OCI-LY7 (cell line): ENCODE data around the gene SCN1B. TPM values are rescaled to one million over a fixed set of nuclear protein-coding genes. Genes with fewer than 3 reads are reported as not detected.
"Not testable (repeated sequence)": the region's sequence is repeated elsewhere in the genome, so short reads cannot be mapped to it uniquely, and the experiment has no call there.

Experiments
- BruUV-seq: library from RNA; stranded (reverse); fragments of 400-500 nt; replicated peaks from 2 replicates; lab custom pipeline; 2021; lab: Mats Ljungman, UMichigan
- CTCF ChIA-PET: fragments of 300-600 bp; sonication (Branson Sonifier 250); formaldehyde crosslinking; loops from one replicate; lab custom pipeline; 2022; ENCODE audit warnings: antibody characterized with exemption; ENCODE audit not compliant: unreplicated experiment; lab: Charles Lee
- POLR2A ChIA-PET: fragments of 300-600 bp; sonication (Branson Sonifier 250); formaldehyde crosslinking; loops from one replicate; lab custom pipeline; 2022; ENCODE audit warnings: antibody characterized with exemption; lab: Charles Lee
- DNase-seq: peaks from one replicate; pipeline ENCODE4 v3.0.0-alpha.2; 2015; ENCODE audit warnings: low spot score
- H2AFZ ChIP-seq: fragments of 200-600 bp; sonication (generic), shearing (Covaris generic); 2 replicates; pipeline ENCODE4 v1.6.1; 2014; ENCODE audit warnings: mild to moderate bottlenecking, antibody characterized with exemption, low read length, moderate library complexity
- H3K27ac ChIP-seq: fragments of 200-600 bp; sonication (generic); 2 replicates; pipeline ENCODE4 v1.5.1; 2014; ENCODE audit warnings: mixed run types, low read depth, mild to moderate bottlenecking, moderate library complexity, low read length, inconsistent platforms; ENCODE audit not compliant: poor library complexity, severe bottlenecking
- H3K36me3 ChIP-seq: fragments of 200-600 bp; sonication (generic); 2 replicates; pipeline ENCODE4 v1.6.1; 2014; ENCODE audit warnings: mild to moderate bottlenecking, antibody characterized with exemption, low read length, moderate library complexity, mixed read lengths; ENCODE audit not compliant: insufficient read depth
- H3K4me1 ChIP-seq: fragments of 200-600 bp; sonication (generic); 2 replicates; pipeline ENCODE4 v1.5.1; 2014; ENCODE audit warnings: mild to moderate bottlenecking, low read length; ENCODE audit not compliant: insufficient read depth, poor library complexity, severe bottlenecking
- H3K4me2 ChIP-seq: fragments of 200-600 bp; sonication (generic); 2 replicates; pipeline ENCODE4 v1.6.1; 2014; ENCODE audit warnings: mild to moderate bottlenecking, low read length
- H3K4me3 ChIP-seq: fragments of 200-600 bp; sonication (generic); 2 replicates; pipeline ENCODE4 v1.5.1; 2014; ENCODE audit warnings: mild to moderate bottlenecking, low read depth, low read length; ENCODE audit not compliant: poor library complexity, severe bottlenecking
- H3K79me2 ChIP-seq: fragments of 200-600 bp; sonication (generic); 2 replicates; pipeline ENCODE4 v1.6.1; 2016; ENCODE audit warnings: low read depth, mild to moderate bottlenecking, low read length, moderate library complexity, mixed read lengths; ENCODE audit not compliant: insufficient read depth
- H3K9me2 ChIP-seq: fragments of 200-600 bp; sonication (generic); 2 replicates; pipeline ENCODE4 v1.6.1; 2016; ENCODE audit warnings: mild to moderate bottlenecking, low read length, mixed read lengths; ENCODE audit not compliant: insufficient read depth
- H3K9me3 ChIP-seq: fragments of 200-600 bp; sonication (generic); 2 replicates; pipeline ENCODE4 v1.6.1; 2014; ENCODE audit warnings: mild to moderate bottlenecking, mixed run types, low read length, mixed read lengths
- H4K20me1 ChIP-seq: fragments of 200-600 bp; sonication (generic); 2 replicates; pipeline ENCODE4 v1.6.1; 2014; ENCODE audit warnings: mild to moderate bottlenecking, antibody characterized with exemption, low read length, moderate library complexity, mixed read lengths; ENCODE audit not compliant: insufficient read depth
- EZH2phosphoT487 ChIP-seq: fragments of 200-600 bp; sonication (generic); IDR thresholded peaks from 2 replicates; pipeline ENCODE4 v1.6.1; 2018; ENCODE audit warnings: low read depth, borderline replicate concordance, mild to moderate bottlenecking, mixed run types, antibody characterized with exemption, low read length, moderate library complexity, mixed read lengths
- intact Hi-C: fragments of 100-400 bp; cut with micrococcal nuclease; formaldehyde crosslinking; loops from one replicate; pipeline ENCODE4 v1.10.0; 2022; ENCODE audit not compliant: unreplicated experiment
- total RNA-seq, 2 experiments: library from RNA; depleted of rRNA in 1 of 2; stranded (reverse); fragments of >200 nt in 1 of 2; shearing (Covaris generic) in 1 of 2; gene quantifications; 2 replicates each; pipeline ENCODE4 v1.2.3, GENCODE V29; 2014 to 2022
- TF ChIP-seq, protein P1 (sequence below): fragments of 200-600 bp; sonication (generic); conservative IDR thresholded peaks from 2 replicates; pipeline ENCODE4 v1.5.1; 2014; ENCODE audit warnings: mild to moderate bottlenecking, antibody characterized with exemption, low read length, moderate library complexity, mixed read lengths

The SCN1B gene
- total RNA-seq, 2 experiments from 2014 or later: 0.41 to 3.1 TPM

DNA sequence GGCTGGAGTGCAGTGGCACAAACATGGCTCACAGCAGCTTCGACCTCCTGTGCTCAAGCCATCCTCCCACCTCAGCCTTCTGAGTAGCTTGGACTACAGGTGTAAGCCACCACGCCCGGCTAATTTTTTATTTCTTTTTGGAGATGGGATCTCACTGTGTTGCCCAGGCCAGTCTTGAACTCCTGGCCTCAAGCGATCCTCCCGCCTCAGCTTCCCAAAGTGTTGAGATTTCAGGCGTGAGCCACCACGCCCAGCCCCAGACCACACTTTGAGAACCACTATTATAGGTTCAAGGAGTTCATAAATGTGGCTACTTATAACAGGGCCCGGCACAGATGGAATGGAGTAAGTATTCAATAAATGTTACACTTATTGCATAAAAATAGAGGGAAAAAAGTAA is 3.3 kb upstream of the SCN1B start:
- Histone ChIP-seq H3K79me2 (no peaks in the 10 kb centered on the region), H3K36me3 (peaks cover 64% of the 10 kb centered on the region), H3K4me1 (no peaks in the 10 kb centered on the region), H3K27ac (no peak overlapping the region), H3K4me3 (no peak overlapping the region), H2AFZ (no peak overlapping the region), H3K9me3 (no peaks in the 10 kb centered on the region), H3K4me2 (no peak overlapping the region), H3K9me2 (no peaks in the 10 kb centered on the region), H4K20me1 (no peaks in the 10 kb centered on the region)
- BruUV-seq: TSS peak; percentile 27
- ChIA-PET POLR2A (no interaction called here), CTCF (no interaction called here)
- DNase-seq: no peak
- no peak for TF ChIP-seq EZH2phosphoT487
- intact Hi-C loops: no loop called here

DNA sequence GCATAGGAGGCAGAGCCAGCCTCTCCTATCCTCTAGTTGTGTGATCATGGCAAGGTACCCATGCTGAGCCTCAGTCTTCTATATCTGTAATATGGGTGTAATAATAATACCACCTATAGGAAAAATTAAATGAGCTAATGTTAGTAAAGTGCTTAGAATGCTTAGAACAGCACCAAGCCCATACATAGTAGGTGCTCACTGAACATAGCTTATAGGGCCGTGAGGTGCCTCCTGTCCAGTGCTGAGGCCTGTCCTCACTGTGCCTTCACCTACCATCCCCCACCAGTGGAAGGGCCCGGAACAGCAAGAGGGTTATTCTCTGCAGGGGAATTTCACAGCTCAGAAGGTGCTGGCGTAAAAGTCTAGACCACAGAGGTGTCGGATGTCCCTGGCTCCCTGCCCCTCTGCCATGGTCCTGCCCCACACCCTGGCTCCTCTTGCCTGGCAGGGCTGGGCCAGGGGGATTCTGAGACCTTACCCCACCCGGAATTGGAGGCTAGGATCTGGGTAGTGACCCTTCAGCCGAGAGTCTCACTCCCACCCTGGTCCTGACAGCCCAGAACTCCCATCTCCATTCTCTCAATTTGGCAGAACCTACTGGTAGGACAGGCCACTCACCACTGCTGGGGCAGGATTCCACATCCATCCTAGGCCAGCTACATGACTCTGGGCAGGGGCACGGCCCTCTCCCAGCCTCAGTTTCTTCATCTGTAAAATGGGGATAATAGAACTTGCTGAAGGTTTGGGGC is 2.2 kb upstream of the SCN1B start:
- Histone ChIP-seq H3K27ac (no peak overlapping the region), H3K36me3 (peaks cover 54% of the 10 kb centered on the region), H3K4me1 (no peaks in the 10 kb centered on the region), H2AFZ (no peak overlapping the region), H3K79me2 (no peaks in the 10 kb centered on the region), H3K9me3 (no peaks in the 10 kb centered on the region), H4K20me1 (no peaks in the 10 kb centered on the region), H3K9me2 (no peaks in the 10 kb centered on the region), H3K4me2 (no peak overlapping the region), H3K4me3 (no peak overlapping the region)
- TF ChIP-seq, protein P1, sequence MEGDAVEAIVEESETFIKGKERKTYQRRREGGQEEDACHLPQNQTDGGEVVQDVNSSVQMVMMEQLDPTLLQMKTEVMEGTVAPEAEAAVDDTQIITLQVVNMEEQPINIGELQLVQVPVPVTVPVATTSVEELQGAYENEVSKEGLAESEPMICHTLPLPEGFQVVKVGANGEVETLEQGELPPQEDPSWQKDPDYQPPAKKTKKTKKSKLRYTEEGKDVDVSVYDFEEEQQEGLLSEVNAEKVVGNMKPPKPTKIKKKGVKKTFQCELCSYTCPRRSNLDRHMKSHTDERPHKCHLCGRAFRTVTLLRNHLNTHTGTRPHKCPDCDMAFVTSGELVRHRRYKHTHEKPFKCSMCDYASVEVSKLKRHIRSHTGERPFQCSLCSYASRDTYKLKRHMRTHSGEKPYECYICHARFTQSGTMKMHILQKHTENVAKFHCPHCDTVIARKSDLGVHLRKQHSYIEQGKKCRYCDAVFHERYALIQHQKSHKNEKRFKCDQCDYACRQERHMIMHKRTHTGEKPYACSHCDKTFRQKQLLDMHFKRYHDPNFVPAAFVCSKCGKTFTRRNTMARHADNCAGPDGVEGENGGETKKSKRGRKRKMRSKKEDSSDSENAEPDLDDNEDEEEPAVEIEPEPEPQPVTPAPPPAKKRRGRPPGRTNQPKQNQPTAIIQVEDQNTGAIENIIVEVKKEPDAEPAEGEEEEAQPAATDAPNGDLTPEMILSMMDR: no peak
- no peak for TF ChIP-seq EZH2phosphoT487
- ChIA-PET POLR2A (no interaction called here), CTCF (no interaction called here)
- intact Hi-C loops: no loop called here
- BruUV-seq: no TSS peak
- DNase-seq: no peak

DNA sequence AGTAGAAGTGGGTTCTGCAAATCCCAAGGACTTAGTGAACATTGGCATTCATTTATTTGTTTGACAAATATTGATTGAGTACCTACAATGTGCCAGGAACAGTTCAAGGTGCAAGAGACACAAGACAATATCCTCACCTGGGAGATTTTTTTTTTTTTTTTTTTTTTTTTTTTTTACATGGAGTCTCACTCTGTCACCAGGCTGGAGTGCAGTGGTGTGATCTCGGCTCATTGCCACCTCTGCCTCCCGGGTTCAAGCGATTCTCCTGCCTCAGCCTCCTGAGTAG is 1.7 kb upstream of the SCN1B start:
- H3K4me1 ChIP-seq, BruUV-seq, H2AFZ ChIP-seq, POLR2A ChIA-PET, H3K4me3 ChIP-seq, H3K27ac ChIP-seq, intact Hi-C loops, H3K9me2 ChIP-seq, CTCF ChIA-PET, H3K4me2 ChIP-seq, DNase-seq, H3K79me2 ChIP-seq, H3K9me3 ChIP-seq, H4K20me1 ChIP-seq: not testable (repeated sequence)
- H3K36me3 ChIP-seq: peaks cover 49% of the 10 kb centered on the region

DNA sequence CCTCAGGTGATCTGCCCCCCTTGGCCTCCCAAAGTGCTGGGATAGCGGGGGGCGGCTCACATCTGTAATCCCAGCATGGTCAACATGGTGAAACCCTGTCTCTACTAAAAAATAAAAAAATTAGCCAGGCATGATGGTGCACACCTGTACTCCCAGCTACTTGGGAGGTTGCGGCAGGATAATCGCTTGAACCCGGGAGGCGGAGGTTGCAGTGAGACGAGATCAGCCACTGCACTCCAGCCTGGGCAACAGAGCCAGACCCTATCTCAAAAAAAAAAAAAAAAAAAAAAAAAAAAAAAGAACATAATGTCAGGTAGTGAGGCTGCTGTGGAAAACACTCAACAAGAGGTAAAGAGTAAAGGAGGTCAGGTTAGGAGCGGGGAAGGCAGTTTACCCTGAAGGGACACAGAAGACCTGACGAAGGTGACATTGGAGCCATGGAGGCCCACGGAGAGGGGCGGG is 964 bp upstream of the SCN1B start:
- H4K20me1 ChIP-seq, H3K27ac ChIP-seq, H3K79me2 ChIP-seq, CTCF ChIA-PET, H2AFZ ChIP-seq, H3K4me3 ChIP-seq, H3K4me2 ChIP-seq, DNase-seq, H3K9me2 ChIP-seq, POLR2A ChIA-PET, H3K4me1 ChIP-seq, H3K9me3 ChIP-seq, intact Hi-C loops, BruUV-seq: not testable (repeated sequence)
- peaks cover 42% of the 10 kb centered on the region for H3K36me3 ChIP-seq
